ENCODE measurements around the gene RPL3. TPM values are rescaled to one million over a fixed set of nuclear protein-coding genes. Genes with fewer than 3 reads are reported as not detected.
"Not testable (repeated sequence)": the region's sequence is repeated elsewhere in the genome, so short reads cannot be mapped to it uniquely, and the experiment has no call there.

RPL3 gene
- total RNA-seq, 1 experiment from 2014 or later = 1,668 TPM

- POLR2A ChIA-PET = interaction anchor here (0.6 kb wide), 1 partner anchor 12 kb away, joined by 3 read pairs; no protein-coding TSS in a partner anchor
- H3K27me3 Mint-ChIP-seq (ENCODE audit: insufficient read depth, unreplicated experiment) = no peaks in the 10 kb centered on the region
- peaks cover 27% of the 10 kb centered on the region for H3K4me1 Mint-ChIP-seq (ENCODE audit: low read depth, unreplicated experiment)
- Histone ChIP-seq H3K36me3 (ENCODE audit: control insufficient read depth, insufficient read depth, low read length) (no peaks in the 10 kb centered on the region), H3K4me3 (ENCODE audit: low read depth, low read length) (no peak overlapping the region), H3K4me1 (peaks cover 19% of the 10 kb centered on the region), H3K9me3 (no peaks in the 10 kb centered on the region), H3K27me3 (replicated peaks; ENCODE audit: control insufficient read depth, insufficient read depth, low read length) (no peaks in the 10 kb centered on the region)
- no peaks in the 10 kb centered on the region for H3K9me3 Mint-ChIP-seq (ENCODE audit: unreplicated experiment)
- no peak for DNase-seq
- CTCF ChIA-PET = interaction anchor here (1.1 kb wide), 1 partner anchor 17 kb away, joined by 3 read pairs; no protein-coding TSS in a partner anchor
- peak overlapping the region; percentile 66 for H3K27ac Mint-ChIP-seq (ENCODE audit: unreplicated experiment)
- intact Hi-C loops (cut with micrococcal nuclease; ENCODE audit: unreplicated experiment) = no loop called here
- no peak for TF ChIP-seq CTCF (IDR thresholded peaks at IDR 0.05; ENCODE audit: insufficient read depth in 1 of 2, low read depth in 1 of 2, low read length in 1 of 2, severe bottlenecking in 1 of 2, unreplicated experiment in 1 of 2)
- BruUV-seq (replicated peaks) = no TSS peak
- no peaks in the 10 kb centered on the region for H3K36me3 Mint-ChIP-seq (ENCODE audit: insufficient read depth, unreplicated experiment)
- H3K4me3 Mint-ChIP-seq (ENCODE audit: unreplicated experiment) = no peak overlapping the region
These were observed 40.3 kb upstream of the RPL3 start for GRCh38 chr22:39359659-39360195.

- H3K27ac Mint-ChIP-seq (ENCODE audit: unreplicated experiment); H3K36me3 ChIP-seq (ENCODE audit: control insufficient read depth, insufficient read depth, low read length); H3K36me3 Mint-ChIP-seq (ENCODE audit: insufficient read depth, unreplicated experiment); H3K9me3 Mint-ChIP-seq (ENCODE audit: unreplicated experiment); intact Hi-C loops (cut with micrococcal nuclease; ENCODE audit: unreplicated experiment); H3K4me3 ChIP-seq (ENCODE audit: low read depth, low read length); H3K9me3 ChIP-seq; H3K27me3 ChIP-seq (replicated peaks; ENCODE audit: control insufficient read depth, insufficient read depth, low read length); H3K4me3 Mint-ChIP-seq (ENCODE audit: unreplicated experiment); BruUV-seq (replicated peaks); H3K27me3 Mint-ChIP-seq (ENCODE audit: insufficient read depth, unreplicated experiment); DNase-seq: not testable (repeated sequence)
- peaks cover 15% of the 10 kb centered on the region for H3K4me1 ChIP-seq
- ChIA-PET POLR2A (interaction anchor here (0.6 kb wide), 1 partner anchor 14 kb away, joined by 6 read pairs; no protein-coding TSS in a partner anchor), CTCF (interaction anchor here (0.7 kb wide), 1 partner anchor 38 kb away, joined by 4 read pairs; no protein-coding TSS in a partner anchor)
- H3K4me1 Mint-ChIP-seq (ENCODE audit: low read depth, unreplicated experiment) = peaks cover 23% of the 10 kb centered on the region
These were observed 38.8 kb upstream of the RPL3 start for GRCh38 chr22:39358197-39358596.

- H3K27me3 ChIP-seq (replicated peaks; ENCODE audit: control insufficient read depth, insufficient read depth, low read length); intact Hi-C loops (cut with micrococcal nuclease; ENCODE audit: unreplicated experiment); BruUV-seq (replicated peaks); H3K27me3 Mint-ChIP-seq (ENCODE audit: insufficient read depth, unreplicated experiment); CTCF ChIA-PET; H3K36me3 Mint-ChIP-seq (ENCODE audit: insufficient read depth, unreplicated experiment); H3K4me3 Mint-ChIP-seq (ENCODE audit: unreplicated experiment); H3K9me3 Mint-ChIP-seq (ENCODE audit: unreplicated experiment); H3K27ac Mint-ChIP-seq (ENCODE audit: unreplicated experiment); H3K9me3 ChIP-seq; H3K4me3 ChIP-seq (ENCODE audit: low read depth, low read length); H3K36me3 ChIP-seq (ENCODE audit: control insufficient read depth, insufficient read depth, low read length); DNase-seq: not testable (repeated sequence)
- peaks cover 15% of the 10 kb centered on the region for H3K4me1 ChIP-seq
- H3K4me1 Mint-ChIP-seq (ENCODE audit: low read depth, unreplicated experiment) = peaks cover 16% of the 10 kb centered on the region
- POLR2A ChIA-PET = interaction anchor here (0.6 kb wide), 1 partner anchor 15 kb away, joined by 6 read pairs; no protein-coding TSS in a partner anchor
These were observed 38.0 kb upstream of the RPL3 start for GRCh38 chr22:39357110-39358108.

GRCh38 chr22:39356464-39356863 lies 37.0 kb upstream of the RPL3 start:
- H3K9me3 ChIP-seq = no peaks in the 10 kb centered on the region
- TF ChIP-seq CTCF (IDR thresholded peaks at IDR 0.05; ENCODE audit: insufficient read depth in 1 of 2, low read depth in 1 of 2, low read length in 1 of 2, severe bottlenecking in 1 of 2, unreplicated experiment in 1 of 2) = no peak
- Mint-ChIP-seq H3K4me1 (ENCODE audit: low read depth, unreplicated experiment) (peaks cover 16% of the 10 kb centered on the region), H3K4me3 (ENCODE audit: unreplicated experiment) (no peak overlapping the region), H3K27ac (ENCODE audit: unreplicated experiment) (no peak overlapping the region), H3K36me3 (ENCODE audit: insufficient read depth, unreplicated experiment) (no peaks in the 10 kb centered on the region), H3K27me3 (ENCODE audit: insufficient read depth, unreplicated experiment) (no peaks in the 10 kb centered on the region), H3K9me3 (ENCODE audit: unreplicated experiment) (no peaks in the 10 kb centered on the region)
- intact Hi-C loops (cut with micrococcal nuclease; ENCODE audit: unreplicated experiment) = no loop called here
- H3K27me3 ChIP-seq (replicated peaks; ENCODE audit: control insufficient read depth, insufficient read depth, low read length) = no peaks in the 10 kb centered on the region
- H3K36me3 ChIP-seq (ENCODE audit: control insufficient read depth, insufficient read depth, low read length) = no peaks in the 10 kb centered on the region; the same call in 1 of the 2 replicates
- ChIA-PET CTCF (no interaction called here), POLR2A (no interaction called here)
- DNase-seq = no peak
- no peak overlapping the region for H3K4me3 ChIP-seq (ENCODE audit: low read depth, low read length)
- no TSS peak for BruUV-seq (replicated peaks)
- peaks cover 12% of the 10 kb centered on the region for H3K4me1 ChIP-seq

- H3K27me3 ChIP-seq (replicated peaks; ENCODE audit: control insufficient read depth, insufficient read depth, low read length); H3K9me3 Mint-ChIP-seq (ENCODE audit: unreplicated experiment); DNase-seq; H3K36me3 Mint-ChIP-seq (ENCODE audit: insufficient read depth, unreplicated experiment); CTCF ChIA-PET; H3K4me1 ChIP-seq; POLR2A ChIA-PET; H3K27me3 Mint-ChIP-seq (ENCODE audit: insufficient read depth, unreplicated experiment); intact Hi-C loops (cut with micrococcal nuclease; ENCODE audit: unreplicated experiment); H3K4me3 Mint-ChIP-seq (ENCODE audit: unreplicated experiment); H3K9me3 ChIP-seq; BruUV-seq (replicated peaks); H3K36me3 ChIP-seq (ENCODE audit: control insufficient read depth, insufficient read depth, low read length); H3K27ac Mint-ChIP-seq (ENCODE audit: unreplicated experiment); H3K4me3 ChIP-seq (ENCODE audit: low read depth, low read length): not testable (repeated sequence)
- H3K4me1 Mint-ChIP-seq (ENCODE audit: low read depth, unreplicated experiment) = peaks cover 11% of the 10 kb centered on the region
These were observed 36.4 kb upstream of the RPL3 start for GRCh38 chr22:39355805-39356204.
